Lung (tissue), 12 donors: ENCODE data around the gene SLC25A21. TPM values are rescaled to one million over a fixed set of nuclear protein-coding genes. Genes with fewer than 3 reads are reported as not detected.
"Not testable (repeated sequence)": the region's sequence is repeated elsewhere in the genome, so short reads cannot be mapped to it uniquely, and the experiment has no call there.

Experiments
- ATAC-seq: fragments of 200-7000 bp; cut with Tn5 transposase; one replicate; pipeline ENCODE4 v1.9.1; 2020; ENCODE audit warnings: moderate number of reproducible peaks; ENCODE audit not compliant: insufficient read depth, low FRiP score
- DNase-seq, 3 donors: peaks; one replicate each; pipeline ENCODE4 v3.0.0-alpha.2; 2013 to 2017
- H3K27ac ChIP-seq, 2 donors: one replicate each; pipeline ENCODE4 v1.5.1; 2013; ENCODE audit warnings: mild to moderate bottlenecking in 2 of 2, moderate library complexity in 2 of 2, control low read depth in 1 of 2, inconsistent platforms in 1 of 2, low read depth in 1 of 2, low read length in 1 of 2
- H3K27me3 ChIP-seq, 3 donors: one replicate each; pipeline ENCODE4 v1.5.1; 2013; ENCODE audit warnings: low read length in 2 of 3; ENCODE audit not compliant: control insufficient read depth in 3 of 3, insufficient read depth in 3 of 3
- H3K36me3 ChIP-seq, 4 donors: one replicate each; pipeline ENCODE4 v1.5.1; 2013; ENCODE audit warnings: low read length in 4 of 4, mild to moderate bottlenecking in 1 of 4, moderate library complexity in 1 of 4; ENCODE audit not compliant: control insufficient read depth in 4 of 4, insufficient read depth in 4 of 4
- H3K4me1 ChIP-seq, 5 donors: one replicate each; pipeline ENCODE4 v1.5.1; 2013; ENCODE audit warnings: low read length in 5 of 5, mild to moderate bottlenecking in 2 of 5, moderate library complexity in 1 of 5; ENCODE audit not compliant: control insufficient read depth in 5 of 5, insufficient read depth in 5 of 5
- H3K4me3 ChIP-seq: one replicate; pipeline ENCODE4 v1.5.1; 2013; ENCODE audit warnings: mild to moderate bottlenecking, control low read depth, moderate library complexity
- H3K9ac ChIP-seq, 2 donors: one replicate each; pipeline ENCODE4 v1.5.1; 2013; ENCODE audit warnings: low read length in 2 of 2, control low read depth in 1 of 2; ENCODE audit not compliant: insufficient read depth in 1 of 2
- H3K9me3 ChIP-seq, 4 donors: one replicate each; pipeline ENCODE4 v1.5.1; 2013; ENCODE audit warnings: low read length in 3 of 4, mild to moderate bottlenecking in 1 of 4, moderate library complexity in 1 of 4; ENCODE audit not compliant: control insufficient read depth in 4 of 4, insufficient read depth in 3 of 4
- WGBS, 2 donors: extraction: QIAGEN DNeasy Blood & Tissue Kit; methylation state at CpG; one replicate each; pipeline ENCODE4 v1.1.7; 2013; 5-methylcytosine and 5-hydroxymethylcytosine counted together
- polyA plus RNA-seq, 2 donors: library from polyadenylated mRNA; stranded (reverse); fragments of 200-250 nt; gene quantifications; one replicate each; pipeline ENCODE4 v1.2.1, GENCODE V29; 2013
- total RNA-seq, 2 donors: library from RNA; depleted of rRNA in 1 of 2; stranded (reverse); fragments of >200 nt in 1 of 2; gene quantifications; one replicate each; pipeline ENCODE4 v1.2.1, GENCODE V29; 2014 to 2021
- TF ChIP-seq, protein P1 (sequence below): IDR thresholded peaks from 2 replicates; pipeline ENCODE4 v1.5.1; 2012; ENCODE audit warnings: mild to moderate bottlenecking; ENCODE audit errors: control extremely low read depth, extremely low read depth
- donor health status: control.
- donor health status: control.
- donor health status: Bipolar disorder and iron deficiency.
- donor health status: healthy.
- donor health status: DM: yes; HTN: yes; CAD: no.

SLC25A21 gene
- total and polyA plus RNA-seq, 4 donors: 0.23 to 2.6 (median 0.42) TPM

DNA sequence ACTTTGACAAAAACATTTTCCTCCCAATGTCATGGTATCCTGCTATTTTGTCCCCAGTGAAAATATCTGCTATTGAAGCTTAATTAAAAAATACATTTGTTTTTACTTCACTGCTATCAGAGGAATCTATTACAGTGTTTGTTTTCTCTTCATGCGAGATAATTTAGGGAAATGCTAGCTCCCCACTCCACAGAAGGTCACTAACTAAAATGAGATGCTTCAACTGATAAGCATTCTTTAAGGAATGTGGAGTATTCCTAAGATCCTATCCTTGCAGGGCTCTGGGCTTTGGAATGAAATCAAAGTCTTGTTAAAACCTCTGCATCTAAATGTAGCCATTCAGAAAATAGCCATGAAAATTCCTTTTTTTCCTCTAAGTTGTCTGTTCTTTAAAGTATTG is 471.3 kb downstream of the SLC25A21 start:
- 36 to 38% methylated on average over 1 of the region's 1 CpG for WGBS, 2 donors
- peaks cover 0 to 1% (median 0%) of the 10 kb centered on the region in 4 donors for H3K9me3 ChIP-seq
- no peaks in the 10 kb centered on the region for H3K36me3 ChIP-seq
- H3K27ac ChIP-seq: no peak overlapping the region
- no peak overlapping the region for H3K9ac ChIP-seq
- no peaks in the 10 kb centered on the region for H3K4me1 ChIP-seq
- no peak for ATAC-seq
- TF ChIP-seq, protein P1, sequence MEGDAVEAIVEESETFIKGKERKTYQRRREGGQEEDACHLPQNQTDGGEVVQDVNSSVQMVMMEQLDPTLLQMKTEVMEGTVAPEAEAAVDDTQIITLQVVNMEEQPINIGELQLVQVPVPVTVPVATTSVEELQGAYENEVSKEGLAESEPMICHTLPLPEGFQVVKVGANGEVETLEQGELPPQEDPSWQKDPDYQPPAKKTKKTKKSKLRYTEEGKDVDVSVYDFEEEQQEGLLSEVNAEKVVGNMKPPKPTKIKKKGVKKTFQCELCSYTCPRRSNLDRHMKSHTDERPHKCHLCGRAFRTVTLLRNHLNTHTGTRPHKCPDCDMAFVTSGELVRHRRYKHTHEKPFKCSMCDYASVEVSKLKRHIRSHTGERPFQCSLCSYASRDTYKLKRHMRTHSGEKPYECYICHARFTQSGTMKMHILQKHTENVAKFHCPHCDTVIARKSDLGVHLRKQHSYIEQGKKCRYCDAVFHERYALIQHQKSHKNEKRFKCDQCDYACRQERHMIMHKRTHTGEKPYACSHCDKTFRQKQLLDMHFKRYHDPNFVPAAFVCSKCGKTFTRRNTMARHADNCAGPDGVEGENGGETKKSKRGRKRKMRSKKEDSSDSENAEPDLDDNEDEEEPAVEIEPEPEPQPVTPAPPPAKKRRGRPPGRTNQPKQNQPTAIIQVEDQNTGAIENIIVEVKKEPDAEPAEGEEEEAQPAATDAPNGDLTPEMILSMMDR: no peak
- DNase-seq: no peak
- H3K27me3 ChIP-seq: no peaks in the 10 kb centered on the region
- H3K4me3 ChIP-seq: no peak overlapping the region

DNA sequence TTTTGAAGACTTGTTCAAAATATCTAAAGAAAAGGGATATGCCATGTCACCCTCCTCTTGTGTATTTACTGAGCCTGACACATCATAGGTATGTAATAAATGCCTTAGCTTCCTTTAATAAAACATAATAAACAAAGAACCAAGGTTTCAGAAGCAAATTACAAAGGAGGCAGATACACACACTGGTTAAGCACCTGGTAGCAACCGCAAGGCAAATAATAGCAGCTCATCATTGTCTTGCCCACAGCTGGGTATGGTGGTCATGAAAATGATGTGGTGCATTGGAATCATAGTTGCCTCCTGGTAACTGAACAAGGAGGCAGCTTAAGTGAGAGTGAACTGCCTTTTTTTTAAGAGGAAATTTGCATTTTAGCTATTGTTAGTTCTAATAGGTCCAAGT is 471.8 kb downstream of the SLC25A21 start:
- Histone ChIP-seq H3K4me1 (no peaks in the 10 kb centered on the region), H3K36me3 (no peaks in the 10 kb centered on the region), H3K27me3 (no peaks in the 10 kb centered on the region), H3K27ac (no peak overlapping the region), H3K9me3 (peaks cover 0 to 1% (median 0%) of the 10 kb centered on the region in 4 donors), H3K9ac (no peak overlapping the region), H3K4me3 (no peak overlapping the region)
- DNase-seq: no peak
- no peak for ATAC-seq
- 92 to 93% methylated on average over 1 of the region's 1 CpG for WGBS, 2 donors
- TF ChIP-seq, protein P1: no peak

DNA sequence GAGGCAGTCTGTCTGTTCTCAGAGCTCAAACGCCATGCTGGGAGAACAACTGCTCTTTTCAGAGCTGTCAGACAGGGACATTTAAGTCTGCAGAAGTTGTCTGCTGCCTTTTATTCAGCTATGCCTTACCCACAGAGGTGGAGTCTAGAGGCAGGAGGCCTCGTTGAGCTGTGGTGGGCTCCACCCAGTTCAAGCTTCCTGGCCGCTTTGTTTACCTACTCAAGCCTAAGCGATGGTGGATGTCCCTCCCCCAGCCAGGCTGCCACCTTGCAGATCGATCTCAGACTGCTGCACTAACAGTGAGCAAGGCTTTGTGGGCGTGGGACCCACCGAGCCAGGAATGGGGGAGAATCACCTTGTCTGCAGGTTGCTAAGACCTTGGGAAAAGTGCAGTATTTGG is 473.0 kb downstream of the SLC25A21 start:
- 63 to 68% methylated on average over 7 of the region's 7 CpGs for WGBS, 2 donors
- ATAC-seq, H3K4me3 ChIP-seq, H3K9ac ChIP-seq, H3K36me3 ChIP-seq, DNase-seq, H3K27ac ChIP-seq, H3K4me1 ChIP-seq, H3K9me3 ChIP-seq, H3K27me3 ChIP-seq: not testable (repeated sequence)

DNA sequence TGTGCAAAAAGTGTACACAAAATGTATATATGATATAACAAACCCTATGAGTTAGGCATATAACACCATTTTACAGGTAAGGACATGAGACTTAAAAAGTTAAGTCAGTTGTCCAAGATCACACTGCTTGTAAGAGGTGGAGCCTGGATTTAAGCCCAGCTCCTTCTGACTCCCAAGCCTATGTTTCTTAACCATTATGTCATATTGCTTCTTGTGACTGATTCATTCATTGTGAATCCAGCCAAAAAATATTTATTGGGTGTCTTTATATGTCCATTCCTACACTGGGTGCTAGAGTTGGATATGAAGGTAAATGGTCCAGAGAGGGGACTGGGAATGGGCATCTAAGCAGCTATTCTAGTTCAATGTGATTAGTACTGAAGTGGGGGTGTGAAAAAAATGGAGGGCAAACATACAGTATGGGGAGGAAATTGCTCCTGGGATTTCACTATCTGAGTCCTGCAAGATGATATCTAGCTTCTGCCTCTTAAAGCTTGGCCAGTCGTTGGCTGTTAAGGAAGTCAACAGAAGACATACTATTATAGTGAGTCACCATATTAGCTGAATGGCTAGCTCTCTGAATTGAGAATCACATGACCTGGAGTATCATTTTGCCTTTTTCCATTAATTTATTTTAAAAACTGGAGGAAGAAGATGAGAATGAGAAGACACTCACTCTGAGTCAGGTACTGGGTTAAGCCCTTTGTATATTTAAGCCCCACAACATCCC is 481.9 kb downstream of the SLC25A21 start:
- Histone ChIP-seq H3K4me3 (no peak overlapping the region), H3K9me3 (no peaks in the 10 kb centered on the region), H3K4me1 (no peaks in the 10 kb centered on the region), H3K27me3 (no peaks in the 10 kb centered on the region), H3K9ac (no peak overlapping the region), H3K27ac (no peak overlapping the region), H3K36me3 (no peaks in the 10 kb centered on the region)
- no peak for DNase-seq
- whole genome bisulfite sequencing, 2 donors: 44 to 64% methylated on average over 1 of the region's 1 CpG
- TF ChIP-seq, protein P1: no peak
- no peak for ATAC-seq
